Measurements from ENCODE around the gene DGCR2. TPM values are rescaled to one million over a fixed set of nuclear protein-coding genes. Genes with fewer than 3 reads are reported as not detected.

DGCR2 gene
- total and polyA plus RNA-seq, 10 donors, result 9.5 to 60.7 (median 49.3) TPM

DNA sequence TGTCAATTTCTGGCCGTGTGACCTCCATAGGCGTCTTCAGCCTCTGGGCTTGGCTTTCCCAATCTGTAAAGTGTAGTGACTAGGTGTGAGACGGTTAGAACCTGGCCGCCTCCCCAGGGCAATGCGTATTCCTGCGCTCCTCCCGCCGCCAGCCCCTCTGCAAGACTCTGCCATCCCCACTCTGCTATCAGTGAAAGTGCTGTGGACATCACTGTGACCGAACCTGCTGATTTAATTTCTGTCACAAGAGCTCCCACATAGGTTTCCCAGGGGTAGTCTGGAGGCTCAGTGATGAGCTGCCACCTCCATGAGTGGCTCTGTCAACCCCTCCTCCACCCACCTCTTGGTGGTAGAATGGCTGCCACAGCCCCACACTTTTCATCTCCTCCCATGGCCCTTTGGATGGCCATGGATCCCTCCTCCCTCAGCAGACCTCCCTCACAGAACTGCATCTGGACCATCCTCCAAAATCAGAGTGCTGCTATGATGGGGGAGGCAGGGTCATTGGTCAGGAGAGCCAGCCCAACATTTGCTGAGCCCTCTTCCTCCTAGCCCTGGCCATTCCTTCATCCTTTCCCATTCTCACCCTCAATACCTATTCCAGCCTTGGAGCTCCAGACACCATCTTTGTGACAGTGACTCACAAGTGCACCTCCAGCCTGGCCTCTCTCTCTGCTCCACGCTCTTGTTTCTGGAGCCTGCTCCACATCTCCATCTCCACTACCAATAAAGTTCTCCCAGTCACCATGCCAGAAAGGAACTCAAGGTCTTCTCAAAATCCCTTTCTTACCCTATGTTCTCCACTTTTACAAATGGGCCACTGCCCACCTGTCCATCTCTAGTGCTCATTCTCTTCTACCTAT lies 29.3 kb upstream of the DGCR2 start:
- Histone ChIP-seq H3K9me3 (peaks cover 0 to 14% (median 0%) of the 10 kb centered on the region in 8 donors), H3K4me1 (peaks cover 0 to 24% (median 14%) of the 10 kb centered on the region in 6 donors), H3K27me3 (replicated peaks in 1 of 7) (peaks cover 6 to 92% (median 49%) of the 10 kb centered on the region in 7 donors), H3K27ac (no peak overlapping the region), H3K4me3 (no peak overlapping the region), H3K36me3 (no peaks in the 10 kb centered on the region)
- DNase-seq, result no peak
- WGBS, 5 donors, result 49 to 71% (median 60%) methylated on average over 10 of the region's 10 CpGs
- intact Hi-C loops (cut with DNase I; ENCODE audit: low total_unique reads), result no loop called here
- TF ChIP-seq CTCF (IDR thresholded peaks at IDR 0.05 in 8 of 11, conservative IDR thresholded peaks at IDR 0.05 in 3 of 11) (no peak), POLR2A (IDR thresholded peaks at IDR 0.05) (no peak), POLR2AphosphoS5 (IDR thresholded peaks at IDR 0.05) (no peak)

DNA sequence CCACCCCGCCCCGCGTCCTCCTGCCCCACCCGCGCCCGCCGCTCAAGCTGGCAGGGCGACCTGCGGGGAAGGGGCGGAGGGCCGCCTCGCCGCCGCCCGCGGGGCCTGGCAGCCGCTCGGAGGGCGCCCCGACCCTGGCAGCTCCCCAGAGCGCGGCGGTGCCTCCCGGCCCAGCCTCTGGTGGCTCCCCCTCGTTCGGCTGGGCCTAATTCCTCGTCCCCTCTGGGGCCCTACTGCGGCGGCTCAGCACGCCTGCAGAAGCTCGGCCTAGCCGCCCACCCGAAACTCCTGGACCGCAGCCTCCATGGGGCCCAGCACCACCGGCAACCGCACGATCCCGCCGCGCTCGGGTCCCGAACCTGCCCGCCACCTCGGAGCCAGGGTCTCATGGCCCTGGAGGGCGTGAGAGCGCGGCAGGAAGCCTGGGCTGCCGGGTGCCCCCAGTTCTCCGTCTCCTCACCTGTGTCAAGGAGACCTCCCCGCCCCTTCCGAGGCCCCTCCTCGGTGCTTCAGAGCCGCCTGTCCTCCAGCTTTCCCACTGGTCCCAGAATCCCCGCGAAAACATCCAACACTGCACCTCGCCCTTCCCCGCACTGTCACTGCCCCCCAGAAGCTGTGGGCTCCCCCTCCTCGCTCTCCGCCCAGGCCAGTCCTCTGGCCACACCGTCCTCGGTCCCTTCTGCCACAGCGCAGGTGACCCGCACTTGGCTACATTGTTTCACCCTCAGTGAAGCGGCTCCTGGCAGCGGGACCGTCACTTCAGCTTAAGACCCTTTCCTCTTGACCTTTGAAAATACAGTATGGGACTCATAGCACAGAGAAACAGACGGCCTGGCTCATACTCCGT lies 28.5 kb upstream of the DGCR2 start:
- peak overlapping the region in 1 of 8 donors; percentile 66 for H3K4me3 ChIP-seq
- WGBS, 5 donors, result 11 to 23% (median 13%) methylated on average over 41 to 68 of the region's 68 CpGs
- no peaks in the 10 kb centered on the region for H3K36me3 ChIP-seq
- DNase-seq, result peak; percentile 64
- peaks cover 6 to 85% (median 49%) of the 10 kb centered on the region in 7 donors for H3K27me3 ChIP-seq (replicated peaks in 1 of 7)
- intact Hi-C loops (cut with DNase I; ENCODE audit: low total_unique reads), result no loop called here
- H3K9me3 ChIP-seq, result peaks cover 0 to 14% (median 0%) of the 10 kb centered on the region in 8 donors
- H3K4me1 ChIP-seq, result peaks cover 0 to 24% (median 14%) of the 10 kb centered on the region in 6 donors
- no peak overlapping the region for H3K27ac ChIP-seq
- no peak for TF ChIP-seq POLR2A (IDR thresholded peaks at IDR 0.05)
- no peak for TF ChIP-seq CTCF (IDR thresholded peaks at IDR 0.05 in 8 of 11, conservative IDR thresholded peaks at IDR 0.05 in 3 of 11)
- TF ChIP-seq POLR2AphosphoS5 (IDR thresholded peaks at IDR 0.05), result no peak

GRCh38 chr22:19149991-19150390 lies 27.8 kb upstream of the DGCR2 start, which contains the start of gene GSC2:
TSS of gene GSC2 (minus strand) at chr22:19150292. CDS start at chr22:19150283, 9 bp downstream.
- H3K4me3 ChIP-seq, result peak within 1 kb of the TSS; percentile 6 to 66 (median 37)
- no peak for TF ChIP-seq POLR2AphosphoS5 (IDR thresholded peaks at IDR 0.05)
- TF ChIP-seq POLR2A (IDR thresholded peaks at IDR 0.05), result no peak
- no peak for TF ChIP-seq CTCF (IDR thresholded peaks at IDR 0.05 in 8 of 11, conservative IDR thresholded peaks at IDR 0.05 in 3 of 11)
- H3K36me3 ChIP-seq, result no peaks in the 10 kb centered on the region
- H3K27ac ChIP-seq, result no peak within 1 kb of the TSS
- WGBS, 5 donors, result 2 to 9% (median 4%) methylated on average over 9 to 59 of the region's 59 CpGs; no CpG with 5 or more reads in 1 of the 5 donors
- peaks cover 6 to 78% (median 49%) of the 10 kb centered on the region in 7 donors for H3K27me3 ChIP-seq (replicated peaks in 1 of 7)
- no peak for DNase-seq
- peaks cover 0 to 28% (median 15%) of the 10 kb centered on the region in 6 donors for H3K4me1 ChIP-seq
- intact Hi-C loops (cut with DNase I; ENCODE audit: low total_unique reads), result loop anchor here (10.0 kb wide), 1 partner anchor 325 kb away; the partner anchor contains the start of genes CDC45 and UFD1
- peaks cover 0 to 14% (median 0%) of the 10 kb centered on the region in 8 donors for H3K9me3 ChIP-seq

Measured in spleen (tissue), 11 donors.